GM18861 (cell line): ENCODE measurements around the gene ADGRL3.
"Not testable (repeated sequence)": the region's sequence is repeated elsewhere in the genome, so short reads cannot be mapped to it uniquely, and the experiment has no call there.

ENCODE experiments used
- ATAC-seq: cut with Tn5 transposase; IDR thresholded peaks from one replicate; pipeline ENCODE4 v1.9.1; 2021; ENCODE audit not compliant: unreplicated experiment

Gene ADGRL3

DNA sequence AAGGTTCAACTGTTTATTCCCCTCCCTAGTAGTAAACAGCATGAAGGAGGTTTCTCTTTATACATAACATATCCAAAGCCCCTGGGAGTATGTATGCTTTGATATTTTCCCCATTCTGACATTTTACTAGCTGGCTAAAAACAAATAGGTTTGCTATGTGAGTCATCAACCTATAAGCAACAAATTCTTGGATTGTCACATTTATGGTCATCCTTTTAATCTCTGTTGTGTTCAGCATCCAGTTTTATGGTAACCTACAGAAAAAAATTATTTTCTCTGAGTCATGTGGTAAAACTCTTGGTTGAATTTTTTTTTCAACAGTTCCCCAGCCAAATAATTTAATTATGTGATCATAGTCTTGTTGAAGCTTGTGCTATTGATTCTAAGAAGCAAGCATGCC, 734.1 kb downstream of the ADGRL3 start:
- ATAC-seq: no peak

GRCh38 chr4:61938250-61938846, 738.2 kb downstream of the ADGRL3 start:
- ATAC-seq: no peak

GRCh38 chr4:61950625-61951024, 750.5 kb downstream of the ADGRL3 start:
- ATAC-seq: no peak

GRCh38 chr4:61953386-61953785, 753.3 kb downstream of the ADGRL3 start:
- ATAC-seq: no peak

- ATAC-seq: no peak
Measured at GRCh38 chr4:61958591-61958990, 758.5 kb downstream of the ADGRL3 start.

GRCh38 chr4:61959087-61959486, 759.0 kb downstream of the ADGRL3 start:
- no peak for ATAC-seq

GRCh38 chr4:61984260-61984909, 784.3 kb downstream of the ADGRL3 start:
- ATAC-seq: no peak

DNA sequence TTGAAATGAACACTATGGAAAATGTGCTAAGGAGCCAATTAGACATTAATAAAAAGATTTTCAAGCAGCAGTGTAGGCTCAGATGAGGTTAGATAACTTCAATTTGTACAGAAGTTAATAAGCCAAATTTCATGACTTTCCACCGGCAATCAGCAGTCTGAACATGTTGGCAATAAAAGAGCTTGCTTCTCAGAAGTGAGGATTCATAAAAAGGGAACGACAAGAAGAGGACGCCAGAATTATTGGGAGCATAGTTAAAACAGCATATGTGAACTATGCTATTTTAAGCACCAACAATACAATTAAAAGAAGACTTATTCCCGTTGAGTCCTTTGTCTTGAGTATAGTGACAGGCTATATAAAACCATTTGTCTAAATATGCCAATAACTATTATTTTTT, 785.3 kb downstream of the ADGRL3 start:
- ATAC-seq: no peak

DNA sequence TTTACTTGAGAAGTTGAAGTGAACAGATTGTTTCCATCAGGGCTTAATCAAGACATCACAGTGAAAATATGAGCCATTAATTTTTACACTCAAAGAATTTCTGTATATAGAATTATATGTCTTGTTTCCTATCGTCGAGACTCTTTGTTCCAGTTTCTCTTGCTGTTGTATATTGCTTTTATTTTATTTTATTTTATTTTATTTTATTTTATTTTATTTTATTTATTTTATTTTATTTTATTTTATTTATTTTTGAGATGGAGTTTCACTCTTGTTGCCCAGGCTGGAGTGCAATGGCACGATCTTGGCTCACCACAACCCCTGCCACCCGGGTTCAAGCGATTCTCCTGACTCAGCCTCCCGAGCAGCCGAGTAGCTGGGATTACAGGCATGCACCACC, 786.8 kb downstream of the ADGRL3 start:
- ATAC-seq: not testable (repeated sequence)

GRCh38 chr4:61992351-61992750, 792.2 kb downstream of the ADGRL3 start:
- ATAC-seq: no peak

DNA sequence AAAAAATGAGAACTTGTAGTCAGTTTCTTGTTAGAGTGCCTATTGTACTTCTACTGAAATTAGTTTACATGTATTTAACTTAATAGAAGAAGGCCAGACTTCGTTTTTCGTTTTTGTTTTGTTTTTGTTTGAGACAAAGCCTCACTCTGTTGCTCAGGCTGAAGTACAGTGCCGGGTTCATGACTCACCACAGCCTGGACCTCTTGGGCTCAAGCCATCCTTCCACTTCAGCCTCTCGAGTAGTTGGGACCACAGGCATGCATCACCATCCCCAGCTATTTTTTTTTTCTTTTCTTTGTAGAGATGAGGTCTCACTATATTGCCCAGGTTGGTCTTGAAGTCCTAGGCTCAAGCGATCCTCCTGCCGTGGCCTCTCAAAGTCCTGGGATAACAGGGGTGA, 793.9 kb downstream of the ADGRL3 start:
- ATAC-seq: no peak

DNA sequence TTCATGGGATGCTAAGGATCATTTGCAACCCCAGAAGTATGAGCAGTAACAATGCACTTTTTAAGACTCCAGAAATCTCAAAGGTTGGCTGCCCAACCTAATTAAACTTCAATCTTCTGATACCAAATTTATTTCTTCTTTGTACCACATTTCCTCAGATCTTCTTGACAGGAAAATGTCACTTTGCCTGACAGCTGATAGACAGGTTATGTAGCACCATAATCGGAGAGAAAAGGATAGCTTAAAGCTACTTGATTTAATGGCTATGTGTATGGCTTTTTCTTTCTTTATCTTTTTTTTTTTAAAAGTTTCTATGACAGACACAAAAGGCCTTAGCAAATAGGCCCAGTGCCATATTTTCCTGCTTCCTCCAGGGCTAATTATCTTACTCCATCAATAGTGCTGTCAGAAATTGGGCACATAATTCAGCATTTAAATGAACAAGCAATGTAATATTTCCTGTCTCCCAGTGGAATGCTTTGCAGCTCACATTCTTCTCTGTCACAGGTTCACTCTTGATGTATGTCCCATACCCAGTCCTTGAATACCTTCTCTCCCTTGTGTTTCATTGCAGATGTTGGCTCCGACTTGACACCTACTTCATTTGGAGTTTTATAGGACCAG, 795.7 kb downstream of the ADGRL3 start:
- ATAC-seq: no peak

DNA sequence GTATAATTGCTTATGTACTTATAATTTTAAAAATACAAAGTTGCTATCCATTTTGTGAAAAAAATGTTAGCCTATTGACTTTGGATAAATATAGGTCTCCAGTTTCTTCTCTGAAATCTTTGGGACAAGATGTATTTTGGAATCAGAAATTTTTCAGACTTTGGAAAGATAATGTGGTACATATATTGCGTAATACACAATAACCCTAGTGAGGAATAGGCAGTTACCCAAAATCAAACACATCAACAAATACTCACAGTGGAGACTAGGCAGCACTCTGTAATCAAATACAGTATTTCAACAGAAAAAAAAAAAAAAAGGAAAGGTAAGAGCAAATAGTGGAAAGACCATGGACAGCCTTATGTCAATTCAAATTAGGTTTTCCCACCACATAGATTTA, 796.8 kb downstream of the ADGRL3 start:
- no peak for ATAC-seq

DNA sequence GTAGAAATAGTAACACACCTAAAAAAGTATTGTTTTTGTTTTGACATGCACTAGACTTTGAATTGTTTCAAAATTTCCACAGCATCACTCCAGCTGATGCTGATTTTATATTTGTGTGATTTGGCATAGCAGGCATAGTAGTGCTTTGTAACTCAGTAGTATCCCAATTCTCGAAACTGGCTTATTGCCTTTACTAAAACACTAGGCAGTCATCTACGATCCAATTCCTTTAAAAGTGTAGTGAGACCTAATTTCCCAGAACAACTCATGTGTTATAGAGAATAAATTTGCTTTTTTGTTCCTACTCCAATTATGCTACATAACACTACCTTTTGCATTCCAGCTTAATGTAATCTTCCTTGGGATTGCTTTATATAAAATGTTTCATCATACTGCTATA, 797.7 kb downstream of the ADGRL3 start:
- ATAC-seq: no peak

GRCh38 chr4:62003695-62004094, 803.6 kb downstream of the ADGRL3 start:
- ATAC-seq: no peak

DNA sequence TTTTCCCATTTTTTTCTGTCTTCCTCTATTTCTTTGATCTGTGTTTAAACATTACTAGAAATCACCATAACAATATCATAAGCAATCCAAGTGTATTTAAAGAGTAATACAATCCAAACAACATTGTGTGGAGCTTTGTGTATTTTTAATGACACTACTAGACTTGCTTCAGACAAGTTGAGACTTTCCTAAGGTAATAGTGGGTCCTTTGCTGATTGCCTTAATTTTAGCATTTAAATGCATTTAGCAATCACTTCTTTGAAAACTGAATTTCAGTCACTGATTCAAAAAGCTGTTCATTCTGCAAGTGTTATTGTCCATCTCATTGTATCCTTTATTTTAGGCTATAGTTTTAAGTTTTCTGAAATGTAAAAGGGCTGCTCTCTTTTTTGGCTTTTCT, 804.8 kb downstream of the ADGRL3 start:
- no peak for ATAC-seq

DNA sequence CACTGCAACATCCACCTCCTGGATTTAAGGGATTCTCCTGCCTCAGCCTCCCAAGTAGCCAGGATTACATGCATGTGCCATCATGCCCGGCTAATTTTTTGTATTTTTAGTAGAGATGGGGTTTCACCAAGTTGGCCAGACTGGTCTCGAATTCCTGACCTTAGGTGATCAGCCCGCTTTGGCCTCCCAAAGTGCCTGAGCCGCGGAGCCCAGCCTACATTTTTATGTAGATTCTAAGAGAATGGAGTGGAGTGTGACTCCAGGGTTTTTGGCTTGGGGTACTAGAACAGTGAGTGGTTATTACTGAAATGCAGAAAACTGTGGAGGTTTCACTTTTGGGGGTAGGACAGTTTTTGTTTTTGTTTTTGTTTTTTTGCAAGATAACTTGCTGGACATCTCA, 806.0 kb downstream of the ADGRL3 start:
- ATAC-seq: no peak

DNA sequence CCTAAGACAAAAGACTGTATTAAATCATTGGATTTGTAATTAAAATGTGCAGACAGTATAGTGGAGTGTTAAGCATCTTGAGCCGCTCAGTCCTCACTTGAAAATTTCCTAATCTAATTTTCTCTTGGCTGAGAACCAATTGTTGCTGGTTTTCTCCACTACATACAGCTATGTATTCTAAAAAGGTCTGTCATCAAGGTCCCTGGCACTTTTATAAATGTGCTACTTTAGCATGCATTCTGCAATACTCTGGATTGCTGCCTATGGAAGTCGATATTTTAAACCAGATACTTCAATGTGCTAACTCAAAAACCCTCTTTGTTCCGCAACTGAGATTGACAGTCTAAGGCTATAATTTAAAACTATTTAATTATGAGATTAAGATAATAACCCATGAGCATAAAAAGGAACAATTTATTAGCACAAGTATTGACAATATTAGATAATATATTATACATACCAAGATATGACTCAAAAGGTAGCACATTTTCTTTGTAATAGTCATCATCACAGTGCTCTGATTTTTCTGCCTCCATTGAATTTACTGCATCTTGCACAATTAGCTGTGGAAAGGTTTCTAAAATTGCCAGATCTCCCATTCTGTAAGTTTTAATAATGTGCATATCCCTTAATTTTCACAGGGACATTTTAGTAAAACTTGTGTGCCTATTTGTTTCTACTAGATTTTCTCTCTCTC, 815.1 kb downstream of the ADGRL3 start:
- no peak for ATAC-seq

DNA sequence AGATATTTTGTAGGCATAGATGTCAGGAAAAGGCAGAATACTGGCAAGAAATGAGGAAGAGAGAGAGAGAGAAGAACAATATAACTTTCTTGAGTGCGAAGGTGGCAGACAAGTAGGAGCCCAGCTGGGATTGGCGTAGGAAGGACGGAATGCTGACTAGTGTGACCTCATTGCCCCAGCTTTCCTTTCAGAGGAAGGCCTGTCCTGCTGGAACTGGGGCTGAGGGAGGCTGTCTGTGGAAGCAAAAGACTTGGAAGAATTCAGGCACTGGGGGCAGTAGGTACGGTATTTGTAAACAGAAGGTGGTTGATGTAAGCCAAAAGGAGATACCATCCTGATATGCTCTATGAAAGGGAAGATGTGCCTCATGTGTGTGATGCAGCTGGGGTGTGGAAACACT, 818.4 kb downstream of the ADGRL3 start:
- ATAC-seq: no peak

- no peak for ATAC-seq
Measured at GRCh38 chr4:62023633-62024032, 823.5 kb downstream of the ADGRL3 start.

- no peak for ATAC-seq
Measured at GRCh38 chr4:62028745-62029144, 828.6 kb downstream of the ADGRL3 start.

GRCh38 chr4:62030958-62031357, 830.8 kb downstream of the ADGRL3 start:
- no peak for ATAC-seq
